GM18505 (cell line): Measurements from ENCODE around the gene CACNA1D.
"Not testable (repeated sequence)": the region's sequence is repeated elsewhere in the genome, so short reads cannot be mapped to it uniquely, and the experiment has no call there.

Source experiments
- ATAC-seq: cut with Tn5 transposase; IDR thresholded peaks from one replicate; pipeline ENCODE4 v1.9.1; 2021; ENCODE audit not compliant: unreplicated experiment
- POLR2A ChIP-seq: IDR thresholded peaks from 4 replicates; pipeline ENCODE4 v1.6.1; 2011; ENCODE audit warnings: borderline replicate concordance; ENCODE audit not compliant: insufficient read depth, insufficient read length; ENCODE audit errors: extremely low read depth

The CACNA1D gene

DNA sequence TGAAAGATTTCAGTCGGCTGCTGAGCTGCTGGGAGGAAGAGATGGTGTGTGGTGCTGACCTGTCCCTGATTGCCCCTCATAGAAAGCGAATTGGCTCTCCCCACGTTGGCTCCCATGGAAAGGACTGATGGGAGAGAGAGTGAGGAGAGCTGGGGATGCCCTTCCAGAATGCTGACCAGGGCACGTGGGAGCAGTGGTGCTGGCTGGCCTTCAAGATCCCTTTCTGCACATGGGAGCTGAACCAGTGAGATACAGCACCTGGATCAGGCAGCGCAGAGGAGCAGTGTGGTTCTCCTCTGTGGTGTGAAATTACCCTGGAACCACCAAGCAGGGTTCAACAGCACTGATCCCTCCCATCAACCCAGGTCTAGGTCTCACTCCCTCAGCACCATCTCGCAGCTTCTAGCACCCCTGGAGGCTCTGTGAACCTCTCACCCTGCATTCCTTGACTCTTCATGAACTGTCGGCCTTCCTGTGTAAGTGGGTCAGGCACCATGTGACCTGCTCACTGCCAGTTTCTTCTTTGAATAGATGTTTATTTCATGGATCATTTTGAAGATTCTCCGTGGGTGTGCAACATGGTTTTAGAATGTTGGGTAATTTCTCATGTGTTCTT is 55.7 kb downstream of the CACNA1D start:
- no peak for TF ChIP-seq POLR2A
- no peak for ATAC-seq

DNA sequence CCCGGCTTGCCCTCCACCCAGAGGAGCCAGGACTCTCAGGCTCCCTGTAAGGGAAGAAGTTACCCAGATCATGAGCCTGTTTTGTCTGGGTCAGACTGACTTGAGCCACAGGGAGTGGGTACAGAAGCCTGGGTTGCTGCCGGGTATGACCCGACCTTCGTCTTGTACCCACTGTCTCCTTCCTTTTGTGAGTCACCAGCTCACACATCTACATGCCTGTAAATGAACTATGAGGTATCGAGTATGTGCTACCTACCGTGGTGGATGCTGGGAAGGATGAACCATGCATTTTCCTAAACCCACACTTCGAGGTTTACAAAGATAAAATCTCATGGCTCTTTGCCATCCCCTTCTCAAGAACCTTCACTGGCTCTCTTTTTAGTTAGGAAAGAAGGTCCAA is 56.9 kb downstream of the CACNA1D start:
- TF ChIP-seq POLR2A: no peak
- no peak for ATAC-seq

DNA sequence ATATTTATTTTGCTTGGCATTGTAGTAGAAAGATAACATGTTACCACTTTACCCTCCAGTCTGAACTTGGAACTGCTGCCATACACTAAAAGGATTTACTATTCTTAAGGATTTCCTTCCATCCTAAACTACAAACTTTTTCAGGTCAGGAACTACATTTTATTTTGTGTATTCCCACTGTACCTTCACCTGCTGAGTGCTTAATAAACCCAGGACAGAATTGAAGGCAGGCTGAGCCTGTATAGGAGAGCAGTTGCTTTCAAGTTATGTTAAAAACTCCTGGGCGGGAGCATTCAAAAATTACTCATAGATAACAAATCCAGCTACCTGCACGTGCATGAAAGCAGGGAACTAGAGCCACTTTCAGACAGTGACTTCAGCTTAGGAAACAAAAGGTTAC is 58.3 kb downstream of the CACNA1D start:
- TF ChIP-seq POLR2A: no peak
- no peak for ATAC-seq

DNA sequence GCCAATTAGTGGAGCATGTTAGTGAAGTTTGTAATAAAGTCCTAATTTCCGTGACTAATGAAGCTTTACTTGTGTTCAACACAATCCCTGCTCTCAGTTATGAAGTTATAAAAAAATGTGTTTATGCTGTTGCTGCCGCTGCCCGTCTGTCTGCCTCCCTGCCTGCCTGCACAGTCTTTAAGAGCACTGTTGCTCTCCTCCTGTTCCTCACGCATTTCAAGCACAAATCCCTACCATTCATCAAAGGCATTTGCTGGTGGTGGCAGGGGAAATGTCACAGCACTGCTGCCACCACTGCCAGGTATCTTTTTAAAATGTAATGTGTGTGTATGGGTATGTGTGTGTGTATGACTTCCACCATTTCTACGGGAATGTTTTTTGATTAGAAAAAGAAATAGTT is 58.8 kb downstream of the CACNA1D start:
- no peak for TF ChIP-seq POLR2A
- no peak for ATAC-seq

DNA sequence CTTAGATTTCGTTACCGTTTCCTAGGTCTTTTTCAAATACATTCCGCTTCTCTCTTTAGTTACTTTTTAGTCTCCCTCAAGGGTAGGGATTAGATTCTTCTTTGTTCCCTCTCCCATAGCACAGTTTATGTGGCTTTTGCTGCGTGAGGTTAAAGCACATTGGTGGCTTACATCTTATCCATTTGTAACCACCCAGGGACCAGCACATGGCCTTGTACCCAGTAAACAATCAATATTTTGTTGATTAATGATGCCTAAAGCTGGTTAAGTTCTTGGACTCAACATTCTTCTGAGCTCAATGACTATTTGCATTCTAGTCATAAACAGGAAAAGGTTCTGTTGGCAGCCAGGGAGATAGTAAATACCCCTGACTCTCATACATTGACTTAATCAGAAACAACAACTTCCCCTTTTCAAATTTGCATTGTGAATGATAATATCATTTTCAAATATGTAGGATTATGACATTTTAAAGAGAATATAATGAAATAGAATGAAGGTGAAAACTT is 60.2 kb downstream of the CACNA1D start:
- ATAC-seq: peak; percentile 83
- no peak for TF ChIP-seq POLR2A

DNA sequence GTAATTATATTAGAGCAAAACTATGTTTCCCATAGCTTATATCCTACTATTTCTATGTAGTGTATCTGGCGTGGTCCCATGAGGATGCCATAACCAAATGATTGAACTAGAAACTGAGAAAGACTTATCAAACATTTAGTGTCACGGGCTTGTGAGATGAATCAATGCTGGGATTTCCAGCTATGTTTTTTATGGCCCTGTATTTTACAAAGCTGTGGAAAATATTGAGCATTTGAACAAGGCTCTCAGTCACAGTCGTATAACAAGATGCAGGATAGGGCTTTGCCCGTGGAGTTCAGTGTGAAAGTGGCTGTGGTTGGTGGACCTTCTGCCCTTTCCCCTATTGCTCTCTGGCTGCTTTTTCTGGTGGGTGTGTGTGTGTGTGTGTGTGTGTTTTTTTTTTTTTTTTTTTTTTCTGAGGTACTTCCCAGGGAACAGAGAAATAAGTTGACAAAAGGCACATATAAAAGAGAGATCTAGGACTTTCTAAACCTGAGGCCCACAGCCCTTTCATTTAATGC is 60.7 kb downstream of the CACNA1D start:
- peak; percentile 65 for ATAC-seq
- no peak for TF ChIP-seq POLR2A

DNA sequence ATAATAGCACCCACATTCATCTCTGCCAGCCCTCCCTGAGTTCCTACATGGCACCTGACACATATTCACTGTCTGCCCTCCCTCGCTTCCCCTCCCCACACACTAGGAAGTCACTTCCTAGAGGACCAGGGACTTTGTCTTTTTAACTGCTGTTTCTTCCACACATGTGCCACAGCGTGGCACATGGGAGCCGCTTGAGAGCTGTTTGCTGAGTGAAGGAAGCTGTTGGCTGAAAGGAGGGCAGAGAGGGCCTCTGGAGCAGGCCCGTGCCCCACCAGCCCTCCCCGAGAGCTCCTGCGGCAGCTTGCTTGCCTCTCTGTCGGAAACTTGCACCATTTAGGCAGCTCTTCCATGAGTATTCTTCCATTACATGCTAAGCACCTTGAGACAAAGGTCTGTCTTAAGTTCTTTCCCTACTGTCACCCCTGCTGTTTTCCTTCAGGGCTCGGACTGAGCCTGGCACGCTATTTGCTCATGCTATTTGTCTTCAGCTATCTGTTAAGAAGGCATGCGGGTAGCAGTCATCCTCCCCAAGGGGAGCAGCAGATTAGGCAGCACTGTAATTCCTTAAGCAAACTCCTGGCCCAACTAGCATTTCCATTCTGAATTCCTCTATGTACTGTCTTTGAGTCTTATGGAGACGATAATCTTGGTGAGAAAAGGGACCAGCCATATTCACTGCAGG is 72.2 kb downstream of the CACNA1D start:
- no peak for TF ChIP-seq POLR2A

DNA sequence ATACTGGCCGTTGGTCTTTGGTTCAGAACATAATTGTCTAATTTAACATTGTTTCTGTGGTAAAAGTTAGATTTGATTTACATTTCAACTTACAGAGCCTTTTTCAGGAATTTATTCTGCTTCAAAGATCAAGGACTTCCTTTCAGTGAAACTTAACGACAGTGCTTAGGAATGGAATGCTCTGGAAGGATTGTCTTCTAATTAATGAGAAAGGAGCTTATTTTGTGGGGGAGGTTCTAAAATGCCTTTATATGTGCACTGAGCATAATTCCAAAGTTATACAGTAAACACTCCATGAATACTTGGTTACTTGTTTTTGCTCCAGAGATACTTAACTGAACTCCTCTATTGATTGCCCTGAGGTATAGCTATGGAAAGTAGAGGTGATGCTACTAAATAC is 75.7 kb downstream of the CACNA1D start:
- TF ChIP-seq POLR2A: no peak
- no peak for ATAC-seq

More for the DNA sequence above, 72.2 kb downstream of the CACNA1D start:
- ATAC-seq: no peak

DNA sequence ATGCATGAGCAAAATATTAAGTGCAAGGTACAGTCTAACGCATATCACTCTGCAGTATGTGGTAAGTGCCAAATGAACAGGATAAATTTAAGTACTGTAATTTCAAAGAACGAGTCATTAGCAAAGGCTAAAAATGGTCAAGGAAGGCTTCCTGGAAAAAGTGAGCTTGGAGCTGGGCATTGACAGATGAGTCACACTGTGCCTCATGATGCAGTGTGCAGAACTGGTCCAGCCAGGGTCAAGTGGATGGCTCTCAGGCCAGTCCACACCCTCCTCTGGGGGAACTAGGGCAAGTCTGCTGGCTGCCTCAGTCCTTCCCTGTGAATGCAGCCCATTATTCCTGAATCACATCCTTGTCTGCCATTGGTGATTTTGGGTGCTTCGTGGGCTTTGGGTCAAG is 76.3 kb downstream of the CACNA1D start:
- no peak for ATAC-seq
- TF ChIP-seq POLR2A: no peak

DNA sequence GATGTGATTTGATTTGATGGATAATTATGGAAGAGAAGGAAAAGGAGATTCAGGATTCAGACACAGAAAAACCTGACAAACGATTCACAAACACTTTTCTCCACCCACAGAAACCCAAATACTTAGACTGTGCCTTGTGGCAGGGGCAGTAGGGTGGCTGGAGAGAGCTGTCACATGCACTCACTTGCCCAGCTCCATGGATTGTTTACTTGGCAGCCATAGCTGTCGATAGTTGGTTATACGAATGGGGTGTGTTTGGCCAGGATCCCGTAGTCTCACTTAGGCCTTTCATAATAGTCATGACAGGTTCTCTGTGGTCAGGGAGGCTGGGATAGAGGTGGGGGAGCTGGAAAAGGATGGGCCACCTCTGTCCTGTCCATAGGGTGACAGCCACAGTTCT is 76.9 kb downstream of the CACNA1D start:
- ATAC-seq: no peak
- no peak for TF ChIP-seq POLR2A

DNA sequence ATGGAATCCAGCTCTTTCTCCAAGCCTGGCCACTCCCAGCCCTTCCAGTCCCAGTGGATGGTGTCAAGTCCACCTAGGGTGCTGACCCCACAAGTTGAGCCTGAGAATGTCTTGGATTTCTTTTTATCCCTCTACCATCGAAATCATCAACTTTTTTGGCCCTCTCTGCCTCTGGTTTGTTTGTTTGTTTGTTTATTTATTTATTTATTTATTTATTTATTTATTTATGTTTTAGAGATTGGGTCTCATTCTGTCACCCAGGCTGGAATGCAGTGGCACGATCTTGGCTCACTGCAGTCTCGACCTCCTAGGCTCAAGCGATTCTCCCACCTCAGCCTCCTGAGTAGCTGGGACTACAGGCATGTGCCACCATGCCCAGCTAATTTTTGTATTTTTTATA is 77.8 kb downstream of the CACNA1D start:
- not testable (repeated sequence) for ATAC-seq

DNA sequence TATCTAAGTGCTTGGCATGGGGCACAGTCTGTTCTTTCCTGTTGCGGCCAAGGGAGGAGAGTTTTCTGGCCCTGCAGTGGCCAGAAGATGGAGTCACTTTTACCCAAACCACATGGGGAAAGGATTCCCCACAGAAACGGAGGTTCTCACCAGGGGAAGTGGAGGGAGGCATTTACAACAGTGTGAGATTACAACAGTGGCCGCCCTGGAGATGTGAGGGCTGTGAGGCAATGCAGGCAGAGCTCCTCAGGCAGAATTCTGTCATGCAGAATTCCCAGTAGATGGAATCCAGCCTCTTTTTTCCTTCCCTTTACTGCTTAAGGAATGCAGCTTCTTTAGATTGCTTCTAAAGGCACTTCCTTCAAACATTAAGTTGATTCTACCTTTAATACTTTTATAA is 83.1 kb downstream of the CACNA1D start:
- no peak for ATAC-seq
- no peak for TF ChIP-seq POLR2A

DNA sequence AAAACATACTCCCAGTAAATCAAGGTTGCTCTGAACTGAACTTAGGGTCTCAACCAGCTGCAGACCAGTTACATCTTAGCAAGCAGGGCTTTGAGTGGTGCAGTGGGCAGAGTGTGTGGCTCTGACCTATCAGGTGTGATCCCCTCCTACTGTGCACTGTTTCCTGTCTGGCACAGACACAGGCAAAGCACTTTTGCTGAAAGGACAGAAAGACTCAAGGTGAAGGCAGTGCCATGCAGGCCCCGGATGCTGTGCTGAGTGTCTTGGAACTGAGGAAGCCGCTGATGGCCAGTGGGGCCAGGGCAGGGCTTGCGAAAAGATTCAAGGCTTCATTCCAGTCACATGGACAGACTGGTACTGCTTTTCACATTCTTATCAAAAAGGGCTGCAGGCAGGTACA is 85.2 kb downstream of the CACNA1D start:
- no peak for TF ChIP-seq POLR2A
- ATAC-seq: no peak

DNA sequence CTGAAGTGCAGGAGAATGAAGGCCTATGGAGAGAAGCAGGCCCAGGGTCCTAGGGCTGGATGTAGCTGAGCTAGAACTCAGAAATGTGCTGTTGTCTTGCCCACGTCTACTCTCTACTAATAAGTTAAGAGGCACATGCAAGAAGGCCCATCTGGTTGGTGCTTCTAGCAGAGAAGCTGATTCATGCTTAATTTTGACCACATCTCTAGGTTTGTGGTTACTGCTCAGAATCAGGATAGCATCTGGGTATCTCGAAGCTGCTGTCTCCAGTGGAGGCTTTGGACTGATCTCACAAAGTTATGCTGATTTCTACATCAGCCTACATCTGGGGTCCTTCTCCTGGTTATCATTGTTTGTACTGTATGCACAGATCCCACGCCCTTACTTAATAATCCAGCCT is 87.3 kb downstream of the CACNA1D start:
- no peak for TF ChIP-seq POLR2A

More for the DNA sequence above, 87.3 kb downstream of the CACNA1D start:
- ATAC-seq: no peak
